Activated CD8-positive, alpha-beta memory T cell treated with anti-CD3 and anti-CD28 coated beads, Interleukin-2, amount 50 U/mL, for 24 hours (primary cell): Measurements from ENCODE around the gene SMU1.

ENCODE experiments used
- DNase-seq: peaks from one replicate; pipeline ENCODE4 v3.0.0-alpha.2; 2020; ENCODE audit errors: extremely low read depth

The SMU1 gene

GRCh38 chr9:33076046-33077004 lies at the start of gene SMU1:
Gene SMU1 (minus strand): TSS chr9:33076674. CDS start chr9:33076608, 66 bp downstream.
- peak; percentile 89 for DNase-seq

DNA sequence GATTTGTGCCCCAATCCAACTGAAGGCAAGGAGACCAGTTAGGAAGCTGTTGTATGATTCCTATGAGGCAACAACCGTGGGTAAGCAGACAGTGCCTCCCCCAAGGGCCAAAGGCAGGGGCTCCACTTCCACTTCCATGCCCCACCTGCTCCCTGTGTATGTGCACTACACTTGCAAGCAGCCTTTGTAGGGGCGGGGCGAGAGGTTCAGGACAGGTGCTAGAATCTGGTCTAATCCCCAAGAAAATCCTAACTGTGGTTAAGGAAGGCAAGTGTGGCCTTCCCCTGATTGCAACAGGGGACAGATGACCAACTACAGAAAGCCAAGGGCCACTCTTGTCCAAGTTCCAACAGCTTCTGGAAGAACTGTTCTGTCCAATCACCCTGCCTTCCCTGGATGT lies 49.0 kb upstream of the SMU1 start:
- no peak for DNase-seq

- DNase-seq, result no peak
These were observed 48.4 kb upstream of the SMU1 start for GRCh38 chr9:33124751-33125381.

DNA sequence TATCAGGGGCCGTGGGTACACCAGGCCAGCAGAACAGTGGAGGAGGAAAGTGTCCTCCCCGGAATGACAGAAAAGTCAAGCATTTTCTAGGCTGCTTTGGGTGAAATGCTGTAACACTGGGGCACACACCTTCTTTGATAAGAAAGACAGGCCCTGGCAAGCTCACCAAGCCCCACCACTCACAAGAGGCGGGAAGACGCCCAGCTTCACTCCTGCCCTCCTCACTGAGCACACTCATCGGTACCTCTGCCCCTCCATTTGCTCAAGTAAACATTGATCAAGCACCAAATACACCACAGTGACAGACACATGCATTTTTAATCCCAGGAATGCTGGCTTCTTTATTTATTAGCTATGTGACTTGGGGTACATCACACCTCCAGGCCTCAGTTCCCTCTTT lies 47.6 kb upstream of the SMU1 start:
- DNase-seq, result no peak

- no peak for DNase-seq
These were observed 47.0 kb upstream of the SMU1 start for GRCh38 chr9:33123407-33124031.

DNA sequence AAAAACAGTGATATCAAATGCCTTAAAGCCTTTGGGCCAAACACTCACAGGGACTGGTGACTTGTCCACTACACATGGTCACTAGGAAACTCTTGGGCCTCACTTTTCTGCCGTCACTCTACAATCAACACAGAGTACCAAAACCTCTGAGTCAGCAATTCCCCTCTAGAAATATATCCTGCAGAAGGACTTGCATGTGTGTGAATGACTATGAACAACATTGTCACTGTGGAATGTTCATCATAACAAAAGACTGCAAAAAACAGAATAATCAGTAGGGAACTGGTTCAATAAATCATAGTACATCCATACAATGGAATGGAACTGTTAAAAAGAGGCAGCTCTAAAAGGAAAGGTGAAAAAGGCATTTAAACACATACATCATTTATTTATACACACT lies 44.1 kb upstream of the SMU1 start:
- DNase-seq, result no peak

GRCh38 chr9:33117796-33118195 lies 41.3 kb upstream of the SMU1 start:
- DNase-seq, result no peak

DNA sequence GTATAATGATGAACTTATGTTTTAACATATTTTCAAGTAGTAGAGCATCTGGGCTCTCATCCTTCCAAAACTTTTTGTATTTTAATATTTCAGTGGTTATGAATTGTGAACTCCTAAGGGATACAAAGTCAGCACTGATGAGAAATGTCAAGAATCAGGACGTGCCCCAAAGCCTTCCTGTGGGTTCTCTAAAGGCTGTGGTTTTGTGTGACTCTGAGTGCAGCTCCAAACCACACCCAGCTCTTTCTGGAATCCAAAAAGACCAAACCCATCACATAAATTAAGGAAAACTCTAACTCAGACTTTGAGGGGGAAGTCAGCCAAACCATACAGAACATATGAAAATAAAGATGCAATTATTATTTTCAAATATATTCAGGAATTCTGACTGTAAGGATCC lies 40.8 kb upstream of the SMU1 start:
- no peak for DNase-seq

DNA sequence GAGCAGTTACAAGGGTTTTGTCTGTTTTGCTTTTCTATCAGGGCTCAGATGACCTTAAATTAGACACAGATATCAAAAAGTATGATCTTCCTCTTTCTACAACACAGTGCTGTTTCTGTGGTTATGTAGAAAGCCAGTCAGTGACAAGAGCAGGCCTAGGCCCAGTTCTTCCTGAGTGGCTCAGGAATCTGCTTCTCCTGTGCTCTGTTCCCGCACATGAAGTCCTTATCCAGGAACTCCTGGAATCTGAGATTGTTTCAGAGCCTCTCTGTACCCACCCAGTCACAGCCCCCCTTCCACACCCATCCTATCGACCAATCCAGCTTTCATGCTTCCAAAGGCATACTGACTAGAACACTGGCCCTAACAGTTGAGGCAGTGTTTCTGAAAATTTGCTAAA lies 40.4 kb upstream of the SMU1 start:
- DNase-seq, result no peak

DNA sequence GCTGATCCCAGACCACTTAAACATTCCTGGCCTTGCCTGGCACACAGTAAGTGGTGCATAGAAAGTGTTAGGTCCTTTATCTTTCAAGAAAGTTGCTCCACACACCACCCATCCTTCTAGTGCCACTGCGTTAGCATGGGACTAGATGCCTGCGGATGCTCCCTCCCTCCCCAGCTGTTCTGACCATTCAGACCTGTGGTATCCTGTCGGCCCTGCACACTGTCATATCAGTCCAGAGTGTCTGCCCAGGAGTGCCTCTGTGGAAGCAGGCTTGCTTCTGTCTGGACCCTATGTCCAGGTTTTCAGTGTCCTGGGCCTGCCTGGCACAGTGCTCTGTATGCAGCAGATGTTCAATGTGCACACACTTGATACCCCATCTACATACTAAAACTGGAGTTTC lies 38.3 kb upstream of the SMU1 start:
- DNase-seq, result no peak

DNA sequence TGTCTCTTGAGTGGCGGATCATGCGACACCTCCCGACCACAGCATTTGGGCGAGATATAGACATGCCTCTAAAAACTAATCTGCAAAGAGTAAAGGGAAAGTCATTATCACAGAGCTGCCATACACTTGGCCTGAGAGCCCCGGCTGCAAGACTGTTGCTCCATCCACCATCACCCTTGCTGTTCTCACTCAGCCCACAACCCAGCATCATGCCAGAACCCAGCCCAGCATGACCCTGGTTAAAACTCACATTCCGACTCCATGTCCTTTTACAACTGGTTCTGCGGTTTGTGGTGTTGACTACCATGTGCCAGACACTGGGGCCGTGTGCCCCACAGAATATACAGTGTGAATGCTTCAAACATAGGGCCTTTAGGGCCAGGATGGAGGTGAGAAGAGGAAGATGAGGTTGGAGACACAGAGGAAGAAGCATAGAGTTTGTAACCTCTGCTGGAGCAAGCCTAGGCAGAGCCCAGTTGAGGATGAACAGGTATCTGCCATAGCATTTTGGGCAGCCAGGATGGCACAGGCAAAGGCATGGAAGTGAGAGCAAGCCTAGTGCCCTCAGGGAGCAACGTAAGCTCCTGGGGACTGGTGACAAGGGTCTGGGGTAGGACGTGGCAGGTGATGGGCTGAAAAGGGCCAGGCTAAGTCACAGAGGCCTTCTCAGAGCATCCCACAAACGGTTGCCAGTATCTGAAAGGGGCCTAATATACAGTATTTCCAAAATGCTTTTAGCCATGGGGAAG lies 37.5 kb upstream of the SMU1 start:
- DNase-seq, result no peak

- no peak for DNase-seq
These were observed 35.6 kb upstream of the SMU1 start for GRCh38 chr9:33112094-33112493.

- DNase-seq, result no peak
These were observed 35.2 kb upstream of the SMU1 start for GRCh38 chr9:33111631-33112030.

GRCh38 chr9:33110686-33111085 lies 34.2 kb upstream of the SMU1 start:
- DNase-seq, result no peak

DNA sequence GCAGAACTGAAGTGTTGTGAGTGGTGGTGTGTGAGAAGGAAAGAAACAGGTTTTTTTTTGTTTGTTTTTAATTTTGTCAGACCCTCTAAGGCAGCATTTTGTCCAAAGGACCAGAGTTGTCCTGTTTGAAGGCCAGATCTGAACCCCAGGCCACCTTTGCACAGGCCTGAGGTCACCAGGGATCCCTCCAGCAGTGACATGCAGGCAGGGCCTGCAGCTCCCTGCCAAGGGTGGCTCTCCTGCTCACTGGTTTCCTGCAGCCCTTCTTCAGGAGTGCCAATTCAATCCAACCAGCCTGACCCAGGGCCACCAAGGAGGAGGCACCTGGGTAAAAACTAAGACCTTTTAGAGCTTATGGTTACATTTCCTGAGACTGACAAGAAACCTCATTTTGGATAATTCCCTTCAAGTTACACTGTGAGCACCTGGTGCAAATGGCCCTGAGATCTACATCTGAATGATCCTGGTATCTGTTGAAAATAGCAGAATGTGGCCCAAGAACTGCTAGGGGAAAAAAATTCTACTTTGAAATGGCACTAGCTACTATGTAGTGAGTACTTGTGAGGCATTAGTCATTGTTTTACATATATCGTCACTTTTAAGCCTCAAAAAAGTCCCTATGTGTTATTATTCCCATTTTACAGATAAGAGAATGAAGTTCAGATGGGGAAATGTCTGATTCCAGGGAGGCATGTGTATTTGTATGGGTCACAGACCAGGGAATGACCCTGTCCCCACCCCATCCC lies 33.5 kb upstream of the SMU1 start:
- no peak for DNase-seq

DNA sequence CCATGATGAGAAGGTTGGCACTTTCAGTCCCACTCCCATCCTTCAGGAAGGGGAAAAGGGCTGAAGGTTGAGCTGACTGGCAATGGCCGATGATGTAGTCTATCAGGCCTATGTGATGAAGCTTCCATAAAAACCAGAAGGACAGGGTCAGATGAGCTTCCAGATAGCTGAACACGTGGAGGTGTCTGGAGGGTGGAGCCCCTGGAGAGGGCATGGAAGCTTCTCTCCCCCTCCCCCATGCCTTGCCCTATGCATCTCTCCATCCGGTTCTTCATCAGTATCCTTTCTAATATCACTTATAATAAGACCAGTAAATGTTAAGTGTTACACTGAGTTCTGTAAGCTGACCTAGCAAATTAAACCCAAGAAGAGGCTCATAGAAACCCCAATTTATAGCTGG lies 32.6 kb upstream of the SMU1 start:
- no peak for DNase-seq

GRCh38 chr9:33108472-33108871 lies 32.0 kb upstream of the SMU1 start:
- DNase-seq, result no peak

- DNase-seq, result no peak
These were observed 31.3 kb upstream of the SMU1 start for GRCh38 chr9:33107762-33108161.

GRCh38 chr9:33106827-33107621 lies 30.6 kb upstream of the SMU1 start:
- no peak for DNase-seq

DNA sequence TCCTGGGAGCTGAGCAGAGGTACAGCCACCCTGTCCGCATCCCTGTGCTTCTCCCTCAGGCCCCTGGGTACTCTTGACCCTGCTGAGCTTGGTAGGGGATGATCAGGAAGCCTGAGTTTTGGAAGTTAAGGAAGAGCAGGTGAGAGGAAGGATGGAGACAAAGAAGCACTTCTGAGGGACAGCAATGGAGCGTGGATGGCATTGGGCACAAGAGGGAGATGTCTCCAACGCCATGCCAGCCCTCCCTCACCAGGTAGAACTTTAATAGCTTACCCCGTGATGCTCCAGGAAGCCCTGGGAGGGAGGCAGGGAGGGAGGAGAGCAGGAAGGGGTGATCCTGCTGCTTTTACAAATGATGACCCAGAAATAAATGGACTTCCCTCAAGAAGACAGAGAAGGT lies 29.9 kb upstream of the SMU1 start:
- no peak for DNase-seq

DNA sequence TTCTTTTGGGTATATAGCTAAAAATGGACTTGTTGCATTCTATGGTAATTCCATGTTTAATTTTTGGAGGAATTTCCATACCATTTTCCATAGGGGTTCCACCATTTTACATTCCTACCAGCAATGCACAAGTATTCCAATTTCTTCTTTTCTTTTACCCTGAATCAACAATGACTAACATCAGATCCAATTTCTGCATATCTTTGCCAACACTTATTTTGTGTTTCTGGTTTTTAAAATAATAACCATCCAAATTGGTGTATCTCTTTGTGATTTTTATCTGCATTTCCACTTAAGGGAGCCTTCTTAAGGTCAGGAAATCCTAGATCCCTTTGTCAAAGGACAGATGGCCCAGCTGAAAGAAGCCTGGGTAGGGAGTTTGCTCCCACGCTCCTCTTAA lies 29.5 kb upstream of the SMU1 start:
- no peak for DNase-seq
